B cell (primary cell): ENCODE measurements around the gene EPB41L2.

Experiments used
- CTCF ChIP-seq: fragments of 200-600 bp; IDR thresholded peaks from one replicate; pipeline ENCODE4 v1.8.0; 2022; ENCODE audit warnings: antibody characterized with exemption, mild to moderate bottlenecking
- EZH2 ChIP-seq: IDR thresholded peaks from 2 replicates; pipeline ENCODE4 v1.6.1; 2012; ENCODE audit warnings: borderline replicate concordance, low read depth, mild to moderate bottlenecking, moderate library complexity, low read length; ENCODE audit not compliant: insufficient read depth, poor library complexity, severe bottlenecking

GRCh38 chr6:130927305-130927704, 135.7 kb downstream of the EPB41L2 start:
- TF ChIP-seq CTCF (no peak), EZH2 (no peak)
